Bronchial epithelial cell (primary cell): Measurements from ENCODE around the gene POMGNT2. TPM values are rescaled to one million over a fixed set of nuclear protein-coding genes. Genes with fewer than 3 reads are reported as not detected.

Experiments used
- DNase-seq: peaks from one replicate; pipeline ENCODE4 v3.0.0-alpha.2; 2010; ENCODE audit warnings: low read depth
- FAIRE-seq: peaks from 2 replicates; lab custom pipeline; 2011; peaks lifted over from hg19 to GRCh38; lab: Jason Lieb, UNC
- H3K27me3 ChIP-seq: 2 replicates; pipeline ENCODE4 v1.5.1; 2011; ENCODE audit warnings: low read length; ENCODE audit not compliant: control insufficient read depth, insufficient read depth
- H3K36me3 ChIP-seq: 2 replicates; pipeline ENCODE4 v1.5.1; 2011; ENCODE audit warnings: low read length; ENCODE audit not compliant: control insufficient read depth, insufficient read depth
- H3K4me3 ChIP-seq: 2 replicates; pipeline ENCODE4 v1.5.1; 2011; ENCODE audit warnings: mild to moderate bottlenecking, low read depth, low read length, control low read depth
- CTCF ChIP-seq: IDR thresholded peaks from 2 replicates; pipeline ENCODE4 v1.5.1; 2011; ENCODE audit warnings: mild to moderate bottlenecking, moderate library complexity, low read length, control low read depth, inconsistent platforms; ENCODE audit not compliant: insufficient read depth, severe bottlenecking
- total RNA-seq: library from RNA; depleted of rRNA; stranded (reverse); fragments of >200 nt; gene quantifications from 2 replicates; pipeline ENCODE4 v1.2.1, GENCODE V29; 2014

POMGNT2 gene
- total RNA-seq, 1 donor from 2014 or later, result 8.2 TPM

- no peak for FAIRE-seq
- DNase-seq, result no peak
- no peak overlapping the region for H3K4me3 ChIP-seq
- TF ChIP-seq CTCF, result no peak
- H3K27me3 ChIP-seq, result no peaks in the 10 kb centered on the region
- H3K36me3 ChIP-seq, result no peaks in the 10 kb centered on the region
These were observed 7.8 kb upstream of the POMGNT2 start for GRCh38 chr3:43113671-43114070.

- H3K36me3 ChIP-seq, result no peaks in the 10 kb centered on the region
- H3K4me3 ChIP-seq, result no peak overlapping the region
- DNase-seq (no peak), FAIRE-seq (no peak)
- TF ChIP-seq CTCF, result no peak
- no peaks in the 10 kb centered on the region for H3K27me3 ChIP-seq
These were observed 382 bp upstream of the POMGNT2 start for GRCh38 chr3:43106293-43106628.

- DNase-seq (no peak), FAIRE-seq (no peak)
- no peak for TF ChIP-seq CTCF
- H3K4me3 ChIP-seq, result peak overlapping the region; percentile 57
- H3K27me3 ChIP-seq, result no peaks in the 10 kb centered on the region
- no peaks in the 10 kb centered on the region for H3K36me3 ChIP-seq
These were observed 951 bp downstream of the POMGNT2 start for GRCh38 chr3:43104660-43105595.

GRCh38 chr3:43104039-43104438 is 1.8 kb downstream of the POMGNT2 start:
- Histone ChIP-seq H3K36me3 (no peaks in the 10 kb centered on the region), H3K27me3 (no peaks in the 10 kb centered on the region), H3K4me3 (no peak overlapping the region)
- TF ChIP-seq CTCF, result no peak
- DNase-seq, result no peak
- no peak for FAIRE-seq

GRCh38 chr3:43102773-43103480 is 3.0 kb downstream of the POMGNT2 start:
- no peak for TF ChIP-seq CTCF
- Histone ChIP-seq H3K27me3 (no peaks in the 10 kb centered on the region), H3K4me3 (no peak overlapping the region), H3K36me3 (no peaks in the 10 kb centered on the region)
- FAIRE-seq (no peak), DNase-seq (no peak)
